Measurements from ENCODE around the gene IFT52. TPM values are rescaled to one million over a fixed set of nuclear protein-coding genes. Genes with fewer than 3 reads are reported as not detected.

Gene IFT52
- total RNA-seq, 1 experiment from 2014 or later: 46.4 TPM

GRCh38 chr20:43695571-43695970 lies 104.8 kb downstream of the IFT52 start:
- no TSS peak for BruUV-seq (replicated peaks)
- Histone ChIP-seq H3K4me2 (no peak overlapping the region), H3K27me3 (ENCODE audit: insufficient read depth, low read depth) (no peaks in the 10 kb centered on the region), H3F3A (ENCODE audit: insufficient read depth, low read depth) (no peaks in the 10 kb centered on the region; the same call in 1 of the 2 replicates), H3K9me2 (ENCODE audit: insufficient read depth) (no peaks in the 10 kb centered on the region), H3K27ac (no peak overlapping the region), H3K9me3 (ENCODE audit: insufficient read depth, low read depth) (no peaks in the 10 kb centered on the region), H4K20me1 (ENCODE audit: insufficient read depth) (no peaks in the 10 kb centered on the region), H3K79me2 (ENCODE audit: low read depth) (no peaks in the 10 kb centered on the region), H3K4me3 (no peak overlapping the region), H2AFZ (no peak overlapping the region), H3K36me3 (ENCODE audit: low read depth) (no peaks in the 10 kb centered on the region), H3K4me1 (replicated peaks; ENCODE audit: insufficient read depth) (no peaks in the 10 kb centered on the region)
- DNase-seq: peak in 1 of 2 experiments; percentile 13
- intact Hi-C loops (cut with micrococcal nuclease; ENCODE audit: unreplicated experiment): no loop called here
- ChIA-PET CTCF (no interaction called here), POLR2A (ENCODE audit: unreplicated experiment) (no interaction called here)
- TF ChIP-seq EZH2 (IDR thresholded peaks at IDR 0.05; ENCODE audit: low read depth) (no peak), CTCF (conservative IDR thresholded peaks at IDR 0.05) (no peak)

Other genes starting within 250 kb of the IFT52 start
- gene SRSF6, start 133.0 kb upstream of the IFT52 start, total RNA-seq (2021): 100 and 136 TPM in 2 replicates
- gene L3MBTL1, start 83.2 kb upstream of the IFT52 start, total RNA-seq (2021): 34.9 and 42.7 TPM in 2 replicates
- gene SGK2, start 31.9 kb upstream of the IFT52 start, total RNA-seq (2021): 3.1 and 3.7 TPM in 2 replicates
- 124 and 152 TPM in 2 replicates for gene MYBL2, start 76.2 kb downstream of the IFT52 start, total RNA-seq (2021)
- gene GTSF1L, start 136.1 kb downstream of the IFT52 start, total RNA-seq (2021): not detected in 2 replicates

Data from PC-9 (cell line).